ES-I3 (cell line): ENCODE results near the gene PARD3.
"Not testable (repeated sequence)": the region's sequence is repeated elsewhere in the genome, so short reads cannot be mapped to it uniquely, and the experiment has no call there.

Experiments
- H3K36me3 ChIP-seq: 2 replicates; pipeline ENCODE4 v1.6.1; 2013; ENCODE audit warnings: mild to moderate bottlenecking, low read length, control low read depth, moderate library complexity; ENCODE audit not compliant: insufficient read depth
- H3K4me1 ChIP-seq: 2 replicates; pipeline ENCODE4 v1.6.1; 2013; ENCODE audit warnings: mild to moderate bottlenecking, control low read depth, low read length; ENCODE audit not compliant: insufficient read depth
- H3K9ac ChIP-seq: 2 replicates; pipeline ENCODE4 v1.6.1; 2013; ENCODE audit warnings: low read depth, mild to moderate bottlenecking, low read length, moderate library complexity
- H3K9me3 ChIP-seq: 2 replicates; pipeline ENCODE4 v1.6.1; 2013; ENCODE audit warnings: mild to moderate bottlenecking, low read length, moderate library complexity; ENCODE audit not compliant: control insufficient read depth, insufficient read depth

The PARD3 gene

GRCh38 chr10:34798654-34799053 is 16.4 kb downstream of the PARD3 start:
- peaks cover 27% of the 10 kb centered on the region for H3K4me1 ChIP-seq
- no peak overlapping the region for H3K9ac ChIP-seq
- 0 out of 2 replicates have a peak, but pooled peaks cover 2% of the 10 kb centered on the region for H3K36me3 ChIP-seq
- no peaks in the 10 kb centered on the region for H3K9me3 ChIP-seq

DNA sequence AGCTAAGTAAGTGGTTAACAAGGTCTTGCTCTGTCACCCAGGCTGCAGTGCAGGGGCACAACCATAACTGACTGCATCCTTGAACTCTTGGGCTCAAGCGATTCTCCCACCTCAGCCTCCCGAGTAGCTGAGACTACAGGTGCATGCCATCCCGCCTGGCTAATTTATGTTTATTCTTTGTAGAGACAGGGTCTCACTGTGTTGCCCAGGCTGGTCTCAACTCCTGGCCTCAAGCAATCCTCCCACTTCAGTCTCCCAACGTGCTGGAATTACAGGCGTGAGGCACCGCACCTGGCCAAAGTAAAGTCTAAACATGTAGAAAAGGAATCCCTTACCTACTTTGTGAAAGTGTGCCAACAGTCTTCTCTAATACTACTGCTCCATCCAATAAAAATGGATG is 17.9 kb downstream of the PARD3 start:
- Histone ChIP-seq H3K4me1 (peaks cover 27% of the 10 kb centered on the region), H3K36me3 (0 out of 2 replicates have a peak, but pooled peaks cover 2% of the 10 kb centered on the region), H3K9ac (no peak overlapping the region), H3K9me3 (no peaks in the 10 kb centered on the region)

GRCh38 chr10:34796133-34796532 is 19.0 kb downstream of the PARD3 start:
- Histone ChIP-seq H3K36me3 (0 out of 2 replicates have a peak, but pooled peaks cover 2% of the 10 kb centered on the region), H3K4me1 (peaks cover 23% of the 10 kb centered on the region), H3K9me3 (no peaks in the 10 kb centered on the region), H3K9ac (no peak overlapping the region)

DNA sequence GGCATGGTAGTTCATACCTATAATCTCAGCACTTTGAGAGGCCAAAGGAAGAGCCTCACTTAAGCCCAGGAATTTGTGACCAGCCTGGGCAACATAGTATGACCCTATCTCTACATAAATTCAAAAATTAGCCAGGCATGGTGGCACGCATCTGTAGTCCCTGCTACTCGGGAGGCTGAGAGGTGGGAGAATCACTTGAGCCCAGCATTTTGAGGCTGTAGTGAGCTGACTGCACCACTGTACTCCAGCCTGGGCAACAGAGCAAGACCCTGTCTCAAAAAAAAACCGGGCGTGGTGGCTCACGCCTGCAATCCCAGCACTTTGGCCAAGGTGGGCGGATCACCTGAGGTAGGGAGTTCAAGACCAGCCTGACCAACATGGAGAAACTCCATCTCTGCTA is 19.8 kb downstream of the PARD3 start:
- Histone ChIP-seq H3K36me3 (0 out of 2 replicates have a peak, but pooled peaks cover 2% of the 10 kb centered on the region), H3K4me1 (peaks cover 16% of the 10 kb centered on the region), H3K9ac (no peak overlapping the region), H3K9me3 (no peaks in the 10 kb centered on the region)

GRCh38 chr10:34794835-34795234 is 20.3 kb downstream of the PARD3 start:
- Histone ChIP-seq H3K9ac (no peak overlapping the region), H3K9me3 (no peaks in the 10 kb centered on the region), H3K4me1 (peaks cover 16% of the 10 kb centered on the region), H3K36me3 (0 out of 2 replicates have a peak, but pooled peaks cover 2% of the 10 kb centered on the region)

GRCh38 chr10:34793581-34793980 is 21.5 kb downstream of the PARD3 start:
- peaks cover 16% of the 10 kb centered on the region for H3K4me1 ChIP-seq
- H3K9me3 ChIP-seq, H3K9ac ChIP-seq, H3K36me3 ChIP-seq: not testable (repeated sequence)

DNA sequence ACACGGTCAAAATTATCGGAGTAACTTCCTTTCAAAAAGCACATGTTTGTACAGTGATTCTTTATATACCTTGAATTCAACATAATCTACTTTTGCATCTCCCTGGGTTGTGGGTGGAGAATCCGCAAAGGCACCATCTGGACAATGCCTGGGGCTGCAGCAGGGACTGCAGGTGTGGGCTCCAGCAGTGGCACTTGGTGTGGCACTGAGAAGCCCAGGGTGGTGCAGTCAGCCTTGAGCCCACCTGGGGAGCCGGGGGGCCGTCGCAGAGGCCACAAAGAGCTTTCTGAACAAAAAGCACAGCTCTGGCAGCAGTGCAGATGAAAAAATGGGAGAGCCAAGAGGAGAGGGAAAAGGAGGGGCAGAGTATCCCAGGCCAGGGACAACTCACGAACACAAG is 22.2 kb downstream of the PARD3 start:
- H3K9ac ChIP-seq = no peak overlapping the region
- 0 out of 2 replicates have a peak, but pooled peaks cover 2% of the 10 kb centered on the region for H3K36me3 ChIP-seq
- no peaks in the 10 kb centered on the region for H3K9me3 ChIP-seq
- peaks cover 16% of the 10 kb centered on the region for H3K4me1 ChIP-seq

GRCh38 chr10:34791947-34792346 is 23.1 kb downstream of the PARD3 start:
- H3K4me1 ChIP-seq = peaks cover 16% of the 10 kb centered on the region
- no peaks in the 10 kb centered on the region for H3K36me3 ChIP-seq
- no peaks in the 10 kb centered on the region for H3K9me3 ChIP-seq
- H3K9ac ChIP-seq = no peak overlapping the region

DNA sequence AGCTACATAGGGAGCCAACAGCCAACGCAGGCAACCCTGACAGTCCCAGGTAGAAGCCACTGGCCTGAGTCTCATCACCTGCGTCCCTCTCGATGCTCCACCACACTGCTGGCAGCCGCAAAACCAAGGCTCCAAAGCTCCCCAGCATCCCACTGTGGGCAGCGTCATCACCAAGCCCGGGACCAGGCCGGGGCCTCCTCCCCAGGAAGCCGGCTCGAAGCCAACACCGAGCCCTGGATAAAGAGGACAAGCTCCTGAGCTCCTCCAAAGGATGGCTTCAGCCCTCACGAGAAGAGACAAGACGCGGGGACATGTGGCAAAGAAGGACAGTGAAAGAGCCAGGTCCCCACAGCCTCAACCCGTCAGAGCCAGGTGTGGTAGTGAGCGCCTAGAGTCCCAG is 23.9 kb downstream of the PARD3 start:
- Histone ChIP-seq H3K36me3 (no peaks in the 10 kb centered on the region), H3K9ac (no peak overlapping the region), H3K4me1 (peaks cover 16% of the 10 kb centered on the region), H3K9me3 (no peaks in the 10 kb centered on the region)

- Histone ChIP-seq H3K36me3 (no peaks in the 10 kb centered on the region), H3K4me1 (peaks cover 16% of the 10 kb centered on the region)
Measured at GRCh38 chr10:34789966-34790506, 25.1 kb downstream of the PARD3 start.

DNA sequence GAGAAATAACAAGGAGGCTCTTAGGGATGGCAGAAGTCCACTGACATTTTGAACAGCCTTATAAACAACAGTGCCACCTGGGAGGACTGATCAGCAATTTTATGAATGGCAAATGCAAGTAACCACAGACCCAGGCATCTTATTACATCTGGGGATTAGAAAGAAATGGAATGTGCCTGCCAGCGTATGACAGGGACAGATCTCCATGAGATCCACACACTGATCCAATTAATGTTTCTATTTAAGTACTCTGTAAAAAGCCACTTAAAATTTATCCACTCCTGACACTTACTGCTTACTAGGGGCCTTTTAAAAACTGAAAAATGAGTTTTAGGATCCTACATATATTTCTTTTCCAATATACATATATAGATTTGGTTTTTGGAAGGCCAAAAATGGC is 28.6 kb downstream of the PARD3 start:
- no peak overlapping the region for H3K9ac ChIP-seq
- H3K9me3 ChIP-seq = no peaks in the 10 kb centered on the region
- H3K36me3 ChIP-seq = no peaks in the 10 kb centered on the region
- peaks cover 13% of the 10 kb centered on the region for H3K4me1 ChIP-seq

More at GRCh38 chr10:34789966-34790506, 25.1 kb downstream of the PARD3 start:
- H3K9me3 ChIP-seq = no peaks in the 10 kb centered on the region
- H3K9ac ChIP-seq = no peak overlapping the region

DNA sequence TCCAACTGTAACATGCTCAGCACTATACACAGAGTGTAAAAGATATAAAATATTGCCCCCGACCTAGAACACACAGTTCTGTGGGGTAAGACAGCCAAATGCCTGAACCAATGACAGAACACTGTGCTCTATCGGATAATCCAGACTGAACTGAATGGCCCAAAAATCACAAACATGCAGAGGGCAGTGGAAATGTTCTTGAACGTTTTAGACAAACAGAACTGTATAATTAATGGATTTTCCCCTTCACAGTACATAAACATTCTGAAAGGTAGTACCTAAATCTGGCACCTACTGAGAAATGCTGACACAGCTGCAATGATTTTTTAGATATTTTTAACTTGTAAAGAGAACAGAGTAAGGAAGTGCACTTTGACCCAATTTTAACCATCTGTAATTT is 33.4 kb downstream of the PARD3 start:
- H3K36me3 ChIP-seq = no peaks in the 10 kb centered on the region
- H3K4me1 ChIP-seq = peaks cover 27% of the 10 kb centered on the region; the same call in 1 of the 2 replicates
- no peak overlapping the region for H3K9ac ChIP-seq
- no peaks in the 10 kb centered on the region for H3K9me3 ChIP-seq

- Histone ChIP-seq H3K4me1 (peaks cover 27% of the 10 kb centered on the region; the same call in 1 of the 2 replicates), H3K36me3 (no peaks in the 10 kb centered on the region), H3K9me3 (no peaks in the 10 kb centered on the region), H3K9ac (no peak overlapping the region)
Measured at GRCh38 chr10:34780818-34781380, 34.2 kb downstream of the PARD3 start.

GRCh38 chr10:34778237-34778636 is 36.9 kb downstream of the PARD3 start:
- H3K9ac ChIP-seq = no peak overlapping the region
- peaks cover 27% of the 10 kb centered on the region; the same call in 1 of the 2 replicates for H3K4me1 ChIP-seq
- H3K9me3 ChIP-seq = no peaks in the 10 kb centered on the region
- H3K36me3 ChIP-seq = no peaks in the 10 kb centered on the region

- peaks cover 13% of the 10 kb centered on the region; the same call in 1 of the 2 replicates for H3K4me1 ChIP-seq
- H3K9ac ChIP-seq = no peak overlapping the region
Measured at GRCh38 chr10:34776090-34776690, 38.9 kb downstream of the PARD3 start.

More at GRCh38 chr10:34776090-34776690, 38.9 kb downstream of the PARD3 start:
- H3K9me3 ChIP-seq = no peaks in the 10 kb centered on the region
- no peaks in the 10 kb centered on the region for H3K36me3 ChIP-seq
